A673 (cell line): ENCODE data around the gene FAM120B. TPM values are rescaled to one million over a fixed set of nuclear protein-coding genes. Genes with fewer than 3 reads are reported as not detected.

Source experiments
- BruUV-seq: library from RNA; stranded (reverse); fragments of 400-500 nt; replicated peaks from 2 replicates; lab custom pipeline; 2021; lab: Mats Ljungman, UMichigan
- CTCF ChIA-PET: fragments of 300-600 bp; sonication (Branson Sonifier 250); formaldehyde crosslinking; loops from one replicate; lab custom pipeline; 2022; ENCODE audit warnings: antibody characterized with exemption; lab: Charles Lee
- POLR2A ChIA-PET: fragments of 300-600 bp; sonication (Branson Sonifier 250); formaldehyde crosslinking; loops from one replicate; lab custom pipeline; 2022; ENCODE audit warnings: antibody characterized with exemption; ENCODE audit not compliant: low non-redundant PET; lab: Charles Lee
- DNase-seq: peaks from one replicate; pipeline ENCODE4 v3.0.0-alpha.2; 2015; ENCODE audit warnings: low spot score
- H3K27ac ChIP-seq: fragments of 200-600 bp; sonication (generic); 2 replicates; pipeline ENCODE4 v1.5.1; 2016; ENCODE audit warnings: mixed run types, low read depth, mild to moderate bottlenecking, mixed read lengths, antibody characterized with exemption, low read length; ENCODE audit not compliant: poor library complexity, severe bottlenecking
- H3K27me3 ChIP-seq: fragments of 200-600 bp; sonication (generic); replicated peaks from 2 replicates; pipeline ENCODE4 v1.6.1; 2017; ENCODE audit warnings: mixed run types, low read depth, mild to moderate bottlenecking, mixed read lengths, antibody characterized with exemption, low read length; ENCODE audit not compliant: insufficient read depth, poor library complexity
- H3K36me3 ChIP-seq: fragments of 200-600 bp; sonication (generic); 2 replicates; pipeline ENCODE4 v1.6.1; 2016; ENCODE audit warnings: mixed run types, mild to moderate bottlenecking, mixed read lengths, antibody characterized with exemption, low read length; ENCODE audit not compliant: insufficient read depth, poor library complexity, severe bottlenecking
- H3K4me1 ChIP-seq: fragments of 200-600 bp; sonication (generic); 2 replicates; pipeline ENCODE4 v1.6.1; 2017; ENCODE audit warnings: mixed run types, mild to moderate bottlenecking, mixed read lengths, antibody characterized with exemption, low read length; ENCODE audit not compliant: insufficient read depth, poor library complexity, severe bottlenecking
- H3K4me3 ChIP-seq: fragments of 200-600 bp; sonication (generic); 2 replicates; pipeline ENCODE4 v1.5.1; 2016; ENCODE audit warnings: low read depth, mixed run types, mild to moderate bottlenecking, mixed read lengths, low read length; ENCODE audit not compliant: poor library complexity, severe bottlenecking
- H3K9me3 ChIP-seq: fragments of 200-600 bp; sonication (generic); 2 replicates; pipeline ENCODE4 v1.6.1; 2016; ENCODE audit warnings: mixed run types, low read depth, mild to moderate bottlenecking, mixed read lengths, antibody characterized with exemption, low read length; ENCODE audit not compliant: poor library complexity, severe bottlenecking
- EZH2 ChIP-seq: fragments of 200-600 bp; sonication (generic); IDR thresholded peaks from 2 replicates; pipeline ENCODE4 v1.6.1; 2017; ENCODE audit warnings: borderline replicate concordance, low read depth, mild to moderate bottlenecking, mixed read lengths, antibody characterized with exemption, low read length; ENCODE audit not compliant: poor library complexity, severe bottlenecking
- intact Hi-C: fragments of 100-400 bp; cut with micrococcal nuclease; formaldehyde crosslinking; loops from one replicate; pipeline ENCODE4 v1.10.0; 2022; ENCODE audit not compliant: unreplicated experiment
- total RNA-seq: library from RNA; stranded (reverse); gene quantifications from 2 replicates; pipeline ENCODE4 v1.2.3, GENCODE V29; 2021
- TF ChIP-seq, protein P1 (sequence below): fragments of 300-800, 200-600 bp; sonication (generic); conservative IDR thresholded peaks from 2 replicates; pipeline ENCODE4 v1.5.1; 2017; ENCODE audit warnings: low read depth, mild to moderate bottlenecking, antibody characterized with exemption, low read length, moderate library complexity, mixed read lengths

Gene FAM120B
- total RNA-seq, 1 experiment from 2014 or later: 31.6 TPM

DNA sequence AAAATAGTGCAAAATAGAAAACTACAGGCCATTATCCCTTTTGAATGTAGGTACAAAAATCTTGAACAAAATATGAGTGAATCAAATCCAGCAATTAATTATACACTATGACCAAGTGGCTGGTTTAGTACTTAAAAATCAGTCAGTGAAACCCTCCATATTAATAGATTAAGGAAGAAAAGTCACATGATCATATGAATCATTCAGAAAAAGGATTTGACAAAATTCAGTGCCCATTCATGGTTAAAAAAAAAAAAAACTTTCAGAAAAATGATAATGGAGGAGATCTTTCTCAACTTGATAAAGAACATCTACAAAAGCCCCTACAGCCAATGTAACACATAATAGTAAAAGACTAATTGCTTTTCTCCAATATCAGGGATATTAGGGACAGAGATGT lies 75.0 kb downstream of the FAM120B start:
- ChIA-PET CTCF (no interaction called here), POLR2A (no interaction called here)
- no peaks in the 10 kb centered on the region for H3K9me3 ChIP-seq
- intact Hi-C loops: no loop called here
- TSS peak; percentile 13 for BruUV-seq
- H3K36me3 ChIP-seq: no peaks in the 10 kb centered on the region
- no peak overlapping the region for H3K4me3 ChIP-seq
- H3K27me3 ChIP-seq: no peaks in the 10 kb centered on the region
- no peaks in the 10 kb centered on the region for H3K4me1 ChIP-seq
- TF ChIP-seq, protein P1, sequence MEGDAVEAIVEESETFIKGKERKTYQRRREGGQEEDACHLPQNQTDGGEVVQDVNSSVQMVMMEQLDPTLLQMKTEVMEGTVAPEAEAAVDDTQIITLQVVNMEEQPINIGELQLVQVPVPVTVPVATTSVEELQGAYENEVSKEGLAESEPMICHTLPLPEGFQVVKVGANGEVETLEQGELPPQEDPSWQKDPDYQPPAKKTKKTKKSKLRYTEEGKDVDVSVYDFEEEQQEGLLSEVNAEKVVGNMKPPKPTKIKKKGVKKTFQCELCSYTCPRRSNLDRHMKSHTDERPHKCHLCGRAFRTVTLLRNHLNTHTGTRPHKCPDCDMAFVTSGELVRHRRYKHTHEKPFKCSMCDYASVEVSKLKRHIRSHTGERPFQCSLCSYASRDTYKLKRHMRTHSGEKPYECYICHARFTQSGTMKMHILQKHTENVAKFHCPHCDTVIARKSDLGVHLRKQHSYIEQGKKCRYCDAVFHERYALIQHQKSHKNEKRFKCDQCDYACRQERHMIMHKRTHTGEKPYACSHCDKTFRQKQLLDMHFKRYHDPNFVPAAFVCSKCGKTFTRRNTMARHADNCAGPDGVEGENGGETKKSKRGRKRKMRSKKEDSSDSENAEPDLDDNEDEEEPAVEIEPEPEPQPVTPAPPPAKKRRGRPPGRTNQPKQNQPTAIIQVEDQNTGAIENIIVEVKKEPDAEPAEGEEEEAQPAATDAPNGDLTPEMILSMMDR: no peak
- TF ChIP-seq EZH2: no peak
- DNase-seq: no peak
- H3K27ac ChIP-seq: no peak overlapping the region

DNA sequence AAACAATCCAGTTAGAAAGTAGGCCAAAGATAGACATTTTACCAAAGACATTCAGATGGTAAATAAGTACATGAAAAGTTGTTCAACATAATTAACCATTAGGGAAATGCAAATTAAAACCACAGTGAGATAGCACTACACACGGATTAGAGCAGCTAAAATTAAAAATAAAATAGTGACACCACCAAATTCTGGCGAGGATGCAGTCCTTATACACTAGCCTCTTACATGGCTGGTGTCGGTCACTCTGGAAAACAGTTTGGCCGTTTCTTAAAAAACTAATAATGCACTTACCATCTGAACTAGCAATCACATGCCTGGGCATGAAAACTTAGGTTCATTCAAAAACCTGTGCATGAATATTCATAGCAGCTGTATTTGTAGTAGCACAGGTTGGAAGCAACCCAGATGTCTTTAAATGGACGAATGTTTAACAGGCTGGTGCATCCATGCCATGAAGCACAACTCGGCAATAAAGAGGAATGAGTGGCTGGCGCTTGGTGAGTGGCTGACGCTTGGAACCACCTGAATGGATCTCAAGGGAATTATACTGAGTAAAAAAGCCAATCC lies 77.0 kb downstream of the FAM120B start:
- ChIA-PET POLR2A (no interaction called here), CTCF (no interaction called here)

DNA sequence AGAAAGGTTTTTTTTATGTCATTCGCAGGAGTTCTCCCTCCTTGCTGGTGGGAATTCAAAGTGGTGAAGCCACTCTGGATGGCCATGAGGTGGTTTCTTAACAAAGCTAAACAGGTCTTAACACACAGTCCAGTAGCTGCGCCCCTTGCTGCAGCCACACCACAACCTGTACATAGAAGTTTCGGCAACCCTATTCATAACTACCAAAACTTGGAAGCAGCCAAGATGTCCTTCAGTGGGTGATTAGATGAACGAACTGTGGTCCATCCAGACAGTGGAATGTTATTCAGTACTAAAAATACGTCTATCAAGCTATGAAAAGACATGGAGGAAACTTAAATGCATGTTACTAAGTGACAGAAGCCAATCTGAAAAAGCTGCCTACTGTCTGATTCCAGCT lies 78.9 kb downstream of the FAM120B start:
- intact Hi-C loops: no loop called here
- BruUV-seq: no TSS peak
- DNase-seq: no peak
- CTCF ChIA-PET: no interaction called here
- Histone ChIP-seq H3K27me3 (no peaks in the 10 kb centered on the region), H3K27ac (no peak overlapping the region), H3K4me1 (peaks cover 10% of the 10 kb centered on the region), H3K9me3 (no peaks in the 10 kb centered on the region), H3K36me3 (no peaks in the 10 kb centered on the region), H3K4me3 (no peak overlapping the region)
- POLR2A ChIA-PET: no interaction called here
- TF ChIP-seq, protein P1: no peak
- TF ChIP-seq EZH2: no peak

More for the DNA sequence above, 77.0 kb downstream of the FAM120B start:
- TF ChIP-seq EZH2: no peak
- TF ChIP-seq, protein P1: no peak
- Histone ChIP-seq H3K27ac (no peak overlapping the region), H3K4me1 (no peaks in the 10 kb centered on the region), H3K9me3 (no peaks in the 10 kb centered on the region), H3K4me3 (no peak overlapping the region), H3K27me3 (no peaks in the 10 kb centered on the region), H3K36me3 (no peaks in the 10 kb centered on the region)
- intact Hi-C loops: no loop called here
- BruUV-seq: no TSS peak
- DNase-seq: no peak
